SK-N-SH treated with all-trans-retinoic acid at 6 μM for 48 hours (cell line): Measurements from ENCODE around the gene MRPS34.
"Not testable (repeated sequence)": the region's sequence is repeated elsewhere in the genome, so short reads cannot be mapped to it uniquely, and the experiment has no call there.

Experiments
- ATAC-seq: fragments of 200-7000 bp; cut with Tn5 transposase; 3 replicates; pipeline ENCODE4 v1.9.1; 2020; ENCODE audit warnings: mild to moderate bottlenecking, moderate library complexity
- ARNTL ChIP-seq: fragments of 450-650 bp; formaldehyde crosslinking; IDR thresholded peaks from 2 replicates; pipeline ENCODE4 v1.5.0; 2020; ENCODE audit warnings: low read depth, mild to moderate bottlenecking, moderate library complexity, borderline replicate concordance
- BACH2 ChIP-seq: fragments of 250-450 bp; sonication (Bioruptor Pico); IDR thresholded peaks from 2 replicates; pipeline ENCODE4 v1.9.0; 2021; ENCODE audit warnings: mild to moderate bottlenecking, borderline replicate concordance
- ESRRG ChIP-seq: fragments of 250-450 bp; sonication (Bioruptor Pico); IDR thresholded peaks from 2 replicates; pipeline ENCODE4 v1.6.1; 2021; ENCODE audit warnings: mild to moderate bottlenecking
- GLIS3 ChIP-seq: fragments of 250-450 bp; sonication (Bioruptor Pico); IDR thresholded peaks from 2 replicates; pipeline ENCODE4 v1.5.0; 2020; ENCODE audit warnings: mild to moderate bottlenecking, moderate library complexity
- ISL1 ChIP-seq: fragments of 250-450 bp; sonication (Bioruptor Pico); IDR thresholded peaks from 2 replicates; pipeline ENCODE4 v2.1.2; 2022; ENCODE audit warnings: mild to moderate bottlenecking, moderate library complexity
- OSR1 ChIP-seq: fragments of 250-450 bp; sonication (Bioruptor Pico); IDR thresholded peaks from 2 replicates; pipeline ENCODE4 v1.8.0; 2022; ENCODE audit warnings: moderate library complexity, mild to moderate bottlenecking, inconsistent platforms
- PPARA ChIP-seq: fragments of 250-450 bp; sonication (Bioruptor Pico); IDR thresholded peaks from 2 replicates; pipeline ENCODE4 v1.5.0; 2020; ENCODE audit warnings: mild to moderate bottlenecking, borderline replicate concordance
- RARB ChIP-seq: fragments of 250-450 bp; sonication (Bioruptor Pico); IDR thresholded peaks from 2 replicates; pipeline ENCODE4 v1.8.0; 2021; ENCODE audit warnings: mild to moderate bottlenecking, moderate library complexity
- SNAI2 ChIP-seq: fragments of 250-450 bp; sonication (Bioruptor Pico); IDR thresholded peaks from 2 replicates; pipeline ENCODE4 v1.5.0; 2020; ENCODE audit warnings: mild to moderate bottlenecking, moderate library complexity
- TOX ChIP-seq: fragments of 250-450 bp; sonication (Bioruptor Pico); IDR thresholded peaks from 2 replicates; pipeline ENCODE4 v1.8.0; 2021; ENCODE audit warnings: mild to moderate bottlenecking, moderate library complexity, borderline replicate concordance
- ZC3H10 ChIP-seq: fragments of 250-450 bp; sonication (Bioruptor Pico); IDR thresholded peaks from 2 replicates; pipeline ENCODE4 v1.5.1; 2021; ENCODE audit warnings: mild to moderate bottlenecking, moderate library complexity
- ZFP3 ChIP-seq: fragments of 250-450 bp; sonication (Bioruptor Pico); IDR thresholded peaks from 2 replicates; pipeline ENCODE4 v1.5.0; 2020; ENCODE audit warnings: mild to moderate bottlenecking, moderate library complexity
- ZNF565 ChIP-seq: fragments of 450-650 bp; formaldehyde crosslinking; conservative IDR thresholded peaks from 2 replicates; pipeline ENCODE4 v1.5.0; 2020; ENCODE audit warnings: low read depth, mild to moderate bottlenecking, moderate library complexity
- ZNF70 ChIP-seq: fragments of 450-650 bp; formaldehyde crosslinking; IDR thresholded peaks from 2 replicates; pipeline ENCODE4 v1.5.0; 2020; ENCODE audit warnings: mild to moderate bottlenecking, moderate library complexity
- ZNF8 ChIP-seq: fragments of 450-650 bp; formaldehyde crosslinking; IDR thresholded peaks from 2 replicates; pipeline ENCODE4 v1.5.0; 2020; ENCODE audit warnings: mild to moderate bottlenecking, moderate library complexity
- TF ChIP-seq, protein P1 (sequence below): fragments of 250-450 bp; sonication (Bioruptor Pico); IDR thresholded peaks from 2 replicates; pipeline ENCODE4 v1.5.1; 2020; ENCODE audit warnings: low read depth, mild to moderate bottlenecking, moderate library complexity
- TF ChIP-seq, protein P2 (sequence below): fragments of 250-450 bp; sonication (Bioruptor Pico); IDR thresholded peaks from 2 replicates; pipeline ENCODE4 v1.8.0; 2021; ENCODE audit warnings: low read depth, mild to moderate bottlenecking, moderate library complexity, borderline replicate concordance
- TF ChIP-seq, protein P3 (sequence below): fragments of 250-450 bp; sonication (Bioruptor Pico); IDR thresholded peaks from 2 replicates; pipeline ENCODE4 v1.5.1; 2021; ENCODE audit warnings: mild to moderate bottlenecking, moderate library complexity
- TF ChIP-seq, protein P4 (sequence below): fragments of 250-450 bp; sonication (Bioruptor Pico); IDR thresholded peaks from 2 replicates; pipeline ENCODE4 v1.8.0; 2020; ENCODE audit warnings: mild to moderate bottlenecking, moderate library complexity, borderline replicate concordance

Gene MRPS34

DNA sequence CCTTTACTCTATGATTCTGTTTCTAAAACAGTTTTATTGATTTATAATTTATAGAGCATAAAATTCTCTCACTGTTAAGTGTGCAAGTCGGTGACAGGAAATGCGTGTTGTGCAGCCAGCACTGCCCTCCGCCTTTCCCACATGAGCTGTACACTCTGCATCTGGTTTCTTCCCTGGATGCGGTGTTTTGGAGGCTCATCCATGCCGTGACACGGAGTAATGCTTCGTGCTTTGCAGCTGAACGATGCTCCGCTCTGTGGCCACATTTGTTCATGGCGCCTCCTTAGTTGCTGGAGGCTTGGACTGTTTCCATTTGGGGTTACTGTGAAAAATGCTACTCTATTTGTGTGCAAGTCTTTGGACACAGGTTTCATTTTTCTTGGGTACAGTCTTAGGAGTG lies 27.8 kb upstream of the MRPS34 start:
- ATAC-seq, result no peak
- TF ChIP-seq SNAI2 (CRISPR knock-in tag) (no peak), PPARA (CRISPR knock-in tag) (no peak), ZNF565 (no peak), ZC3H10 (no peak), RARB (CRISPR knock-in tag) (no peak), GLIS3 (CRISPR knock-in tag) (no peak), ISL1 (CRISPR knock-in tag) (no peak), ZNF70 (CRISPR knock-in tag) (no peak), TOX (CRISPR knock-in tag) (no peak), ZNF8 (CRISPR knock-in tag) (no peak)
- TF ChIP-seq, protein P1, sequence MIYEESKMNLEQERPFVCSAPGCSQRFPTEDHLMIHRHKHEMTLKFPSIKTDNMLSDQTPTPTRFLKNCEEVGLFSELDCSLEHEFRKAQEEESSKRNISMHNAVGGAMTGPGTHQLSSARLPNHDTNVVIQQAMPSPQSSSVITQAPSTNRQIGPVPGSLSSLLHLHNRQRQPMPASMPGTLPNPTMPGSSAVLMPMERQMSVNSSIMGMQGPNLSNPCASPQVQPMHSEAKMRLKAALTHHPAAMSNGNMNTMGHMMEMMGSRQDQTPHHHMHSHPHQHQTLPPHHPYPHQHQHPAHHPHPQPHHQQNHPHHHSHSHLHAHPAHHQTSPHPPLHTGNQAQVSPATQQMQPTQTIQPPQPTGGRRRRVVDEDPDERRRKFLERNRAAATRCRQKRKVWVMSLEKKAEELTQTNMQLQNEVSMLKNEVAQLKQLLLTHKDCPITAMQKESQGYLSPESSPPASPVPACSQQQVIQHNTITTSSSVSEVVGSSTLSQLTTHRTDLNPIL, result no peak
- TF ChIP-seq, protein P2, sequence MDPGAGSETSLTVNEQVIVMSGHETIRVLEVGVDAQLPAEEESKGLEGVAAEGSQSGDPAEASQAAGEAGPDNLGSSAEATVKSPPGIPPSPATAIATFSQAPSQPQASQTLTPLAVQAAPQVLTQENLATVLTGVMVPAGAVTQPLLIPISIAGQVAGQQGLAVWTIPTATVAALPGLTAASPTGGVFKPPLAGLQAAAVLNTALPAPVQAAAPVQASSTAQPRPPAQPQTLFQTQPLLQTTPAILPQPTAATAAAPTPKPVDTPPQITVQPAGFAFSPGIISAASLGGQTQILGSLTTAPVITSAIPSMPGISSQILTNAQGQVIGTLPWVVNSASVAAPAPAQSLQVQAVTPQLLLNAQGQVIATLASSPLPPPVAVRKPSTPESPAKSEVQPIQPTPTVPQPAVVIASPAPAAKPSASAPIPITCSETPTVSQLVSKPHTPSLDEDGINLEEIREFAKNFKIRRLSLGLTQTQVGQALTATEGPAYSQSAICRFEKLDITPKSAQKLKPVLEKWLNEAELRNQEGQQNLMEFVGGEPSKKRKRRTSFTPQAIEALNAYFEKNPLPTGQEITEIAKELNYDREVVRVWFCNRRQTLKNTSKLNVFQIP (CRISPR knock-in tag), result no peak

DNA sequence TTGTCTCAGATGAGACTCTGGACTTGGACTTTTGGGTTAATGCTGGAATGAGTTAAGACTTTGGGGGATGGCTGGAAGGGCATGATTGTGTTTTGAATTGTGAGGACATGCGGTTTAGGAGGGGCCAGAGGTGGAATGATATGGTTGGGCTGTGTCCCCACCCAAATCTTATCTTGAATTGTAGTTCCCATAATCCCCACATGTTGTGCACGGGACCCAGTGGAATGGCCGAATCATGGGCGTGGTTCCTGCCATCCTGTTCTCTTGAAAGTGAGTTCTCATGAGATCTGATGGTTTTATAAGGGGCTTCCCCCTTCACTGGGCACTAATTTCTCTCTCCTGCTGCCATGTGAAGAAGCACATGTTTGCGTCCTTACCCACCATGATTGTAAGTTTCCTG lies 26.3 kb upstream of the MRPS34 start:
- not testable (repeated sequence) for ATAC-seq

DNA sequence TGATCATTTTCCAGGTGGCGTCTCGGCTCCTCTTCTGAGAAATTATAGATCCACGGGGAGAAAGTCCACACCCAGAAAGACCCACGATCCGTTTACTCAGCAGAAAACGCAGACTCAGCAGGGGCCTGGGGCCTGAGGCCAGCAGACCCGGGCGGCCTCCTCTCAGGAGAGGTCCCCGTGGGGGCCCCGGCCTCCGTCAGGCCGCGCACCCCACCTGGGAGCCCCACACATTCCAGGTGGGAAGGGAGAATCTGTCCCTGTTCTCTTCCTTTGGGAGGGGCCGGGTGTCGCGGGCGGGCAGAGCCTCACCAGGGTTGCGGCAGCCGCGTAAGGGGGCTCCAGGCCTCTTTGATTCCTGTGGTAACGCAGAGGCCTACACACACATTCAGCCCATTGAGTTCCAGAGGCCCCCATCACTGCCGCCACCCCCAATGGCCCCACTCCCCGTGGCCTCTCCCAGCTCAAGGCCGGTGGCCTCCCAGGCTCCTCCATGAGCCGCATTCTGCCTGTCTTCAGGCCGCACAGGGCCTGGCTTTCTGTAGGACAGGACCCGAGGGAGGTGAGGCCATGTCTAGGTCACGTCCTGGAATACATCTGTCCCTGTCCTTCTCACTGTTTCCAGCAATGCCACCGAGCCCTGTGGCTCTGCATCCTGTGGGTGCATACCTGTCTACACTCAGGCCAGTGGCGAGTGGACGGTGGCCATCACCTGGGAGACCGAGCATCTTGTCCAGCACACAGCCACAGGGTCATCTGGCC lies 22.2 kb upstream of the MRPS34 start:
- TF ChIP-seq PPARA (CRISPR knock-in tag) (no peak), RARB (CRISPR knock-in tag) (no peak), OSR1 (no peak), SNAI2 (CRISPR knock-in tag) (no peak), ZNF8 (CRISPR knock-in tag) (no peak), ZNF70 (CRISPR knock-in tag) (no peak), ISL1 (CRISPR knock-in tag) (no peak), ZFP3 (CRISPR knock-in tag) (no peak), BACH2 (CRISPR knock-in tag) (no peak), ZNF565 (no peak), ESRRG (no peak)
- TF ChIP-seq, protein P3, sequence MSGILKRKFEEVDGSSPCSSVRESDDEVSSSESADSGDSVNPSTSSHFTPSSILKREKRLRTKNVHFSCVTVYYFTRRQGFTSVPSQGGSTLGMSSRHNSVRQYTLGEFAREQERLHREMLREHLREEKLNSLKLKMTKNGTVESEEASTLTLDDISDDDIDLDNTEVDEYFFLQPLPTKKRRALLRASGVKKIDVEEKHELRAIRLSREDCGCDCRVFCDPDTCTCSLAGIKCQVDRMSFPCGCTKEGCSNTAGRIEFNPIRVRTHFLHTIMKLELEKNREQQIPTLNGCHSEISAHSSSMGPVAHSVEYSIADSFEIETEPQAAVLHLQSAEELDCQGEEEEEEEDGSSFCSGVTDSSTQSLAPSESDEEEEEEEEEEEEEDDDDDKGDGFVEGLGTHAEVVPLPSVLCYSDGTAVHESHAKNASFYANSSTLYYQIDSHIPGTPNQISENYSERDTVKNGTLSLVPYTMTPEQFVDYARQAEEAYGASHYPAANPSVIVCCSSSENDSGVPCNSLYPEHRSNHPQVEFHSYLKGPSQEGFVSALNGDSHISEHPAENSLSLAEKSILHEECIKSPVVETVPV (CRISPR knock-in tag), result no peak
- TF ChIP-seq, protein P4, sequence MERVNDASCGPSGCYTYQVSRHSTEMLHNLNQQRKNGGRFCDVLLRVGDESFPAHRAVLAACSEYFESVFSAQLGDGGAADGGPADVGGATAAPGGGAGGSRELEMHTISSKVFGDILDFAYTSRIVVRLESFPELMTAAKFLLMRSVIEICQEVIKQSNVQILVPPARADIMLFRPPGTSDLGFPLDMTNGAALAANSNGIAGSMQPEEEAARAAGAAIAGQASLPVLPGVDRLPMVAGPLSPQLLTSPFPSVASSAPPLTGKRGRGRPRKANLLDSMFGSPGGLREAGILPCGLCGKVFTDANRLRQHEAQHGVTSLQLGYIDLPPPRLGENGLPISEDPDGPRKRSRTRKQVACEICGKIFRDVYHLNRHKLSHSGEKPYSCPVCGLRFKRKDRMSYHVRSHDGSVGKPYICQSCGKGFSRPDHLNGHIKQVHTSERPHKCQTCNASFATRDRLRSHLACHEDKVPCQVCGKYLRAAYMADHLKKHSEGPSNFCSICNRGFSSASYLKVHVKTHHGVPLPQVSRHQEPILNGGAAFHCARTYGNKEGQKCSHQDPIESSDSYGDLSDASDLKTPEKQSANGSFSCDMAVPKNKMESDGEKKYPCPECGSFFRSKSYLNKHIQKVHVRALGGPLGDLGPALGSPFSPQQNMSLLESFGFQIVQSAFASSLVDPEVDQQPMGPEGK, result no peak
- TF ChIP-seq, protein P2 (CRISPR knock-in tag), result no peak
- ATAC-seq, result no peak

DNA sequence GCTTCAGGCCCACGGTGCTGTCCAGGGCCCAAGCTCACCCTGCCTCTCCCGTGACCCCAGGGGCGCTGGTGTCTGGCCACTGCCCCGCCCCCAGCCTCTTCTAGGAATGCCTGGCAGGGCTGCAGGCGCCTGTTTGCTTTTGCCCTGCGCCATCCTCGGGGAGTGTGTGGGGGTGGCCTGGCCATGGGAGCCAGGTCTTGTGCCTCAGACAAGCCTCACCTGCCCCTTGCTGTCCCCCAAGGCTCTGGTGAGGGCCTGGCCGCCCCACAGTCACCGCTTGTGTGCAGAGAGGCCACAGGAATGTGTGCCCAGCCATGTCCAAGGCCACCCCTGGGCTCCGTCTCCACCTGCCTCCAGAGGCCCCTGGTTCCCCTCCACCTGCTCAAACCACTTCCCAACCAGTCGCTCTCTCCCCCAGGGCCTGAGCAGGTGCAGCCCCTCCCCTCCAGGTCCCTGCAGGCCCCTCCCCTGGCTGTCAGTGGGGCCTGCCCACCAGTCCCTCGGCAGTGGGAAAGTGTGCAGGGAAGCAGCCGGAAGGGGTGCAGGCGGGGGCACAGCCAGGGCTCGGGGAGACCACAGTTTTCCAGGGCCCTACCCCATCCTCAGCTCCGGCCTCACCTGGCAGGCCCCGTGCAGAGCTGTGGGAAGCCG lies 21.4 kb upstream of the MRPS34 start:
- ATAC-seq, result no peak
- TF ChIP-seq, protein P4, result no peak
- no peak for TF ChIP-seq BACH2 (CRISPR knock-in tag)
- TF ChIP-seq ZC3H10, result no peak
- TF ChIP-seq GLIS3 (CRISPR knock-in tag), result no peak
- no peak for TF ChIP-seq ARNTL
- TF ChIP-seq, protein P1, result no peak
- TF ChIP-seq ISL1 (CRISPR knock-in tag), result no peak
- no peak for TF ChIP-seq OSR1
- TF ChIP-seq, protein P3 (CRISPR knock-in tag), result no peak
- no peak for TF ChIP-seq ZNF565
- TF ChIP-seq PPARA (CRISPR knock-in tag), result no peak
- TF ChIP-seq ZFP3 (CRISPR knock-in tag), result no peak
- TF ChIP-seq ESRRG, result no peak
